GM23338 (cell line): ENCODE data around the gene SERPINH1. TPM values are rescaled to one million over a fixed set of nuclear protein-coding genes. Genes with fewer than 3 reads are reported as not detected.

ENCODE experiments used
- ATAC-seq: fragments of 200-7000 bp; cut with Tn5 transposase; 3 replicates; pipeline ENCODE4 v1.9.1; 2020
- DNase-seq: peaks from one replicate; pipeline ENCODE4 v3.0.0-alpha.2; 2015; ENCODE audit warnings: low spot score
- H2AFZ ChIP-seq: fragments of 200-600 bp; sonication (generic); 2 replicates; pipeline ENCODE4 v1.8.0; 2016; ENCODE audit warnings: antibody characterized with exemption, mild to moderate bottlenecking, moderate library complexity
- H3F3A ChIP-seq: fragments of 200-600 bp; sonication (generic); replicated peaks from 2 replicates; pipeline ENCODE4 v1.8.0; 2017; ENCODE audit warnings: antibody characterized with exemption, mixed run types, low read depth
- H3K27ac ChIP-seq: fragments of 200-600 bp; sonication (generic); 2 replicates; pipeline ENCODE4 v1.6.1; 2016; ENCODE audit warnings: low read depth
- H3K27me3 ChIP-seq: fragments of 200-600 bp; sonication (generic); 2 replicates; pipeline ENCODE4 v1.8.0; 2016; ENCODE audit warnings: mild to moderate bottlenecking, mixed run types, moderate library complexity; ENCODE audit not compliant: insufficient read depth
- H3K36me3 ChIP-seq: fragments of 200-600 bp; sonication (generic); 2 replicates; pipeline ENCODE4 v1.8.0; 2016; ENCODE audit warnings: mild to moderate bottlenecking; ENCODE audit not compliant: insufficient read depth
- H3K4me1 ChIP-seq: fragments of 200-600 bp; sonication (generic); 2 replicates; pipeline ENCODE4 v1.8.0; 2016; ENCODE audit warnings: mild to moderate bottlenecking, moderate library complexity; ENCODE audit not compliant: insufficient read depth
- H3K4me2 ChIP-seq: fragments of 200-600 bp; sonication (generic); 2 replicates; pipeline ENCODE4 v1.7.1; 2017; ENCODE audit warnings: mixed run types
- H3K4me3 ChIP-seq: fragments of 200-600 bp; sonication (generic); 2 replicates; pipeline ENCODE4 v1.6.1; 2016; ENCODE audit warnings: mixed run types
- H3K79me2 ChIP-seq: fragments of 200-600 bp; sonication (generic); replicated peaks from 2 replicates; pipeline ENCODE4 v1.8.0; 2017; ENCODE audit warnings: mild to moderate bottlenecking; ENCODE audit not compliant: insufficient read depth
- H3K9me2 ChIP-seq: fragments of 200-600 bp; sonication (generic); 2 replicates; pipeline ENCODE4 v1.8.0; 2017; ENCODE audit not compliant: insufficient read depth
- H4K20me1 ChIP-seq: fragments of 200-600 bp; sonication (generic); replicated peaks from 2 replicates; pipeline ENCODE4 v1.8.0; 2017; ENCODE audit warnings: mild to moderate bottlenecking; ENCODE audit not compliant: insufficient read depth
- H3K27ac Mint-ChIP-seq: 2 replicates; pipeline ENCODE4 v1.8.0; 2020; ENCODE audit warnings: inconsistent platforms, mild to moderate bottlenecking, moderate library complexity, mixed read lengths
- H3K27me3 Mint-ChIP-seq: 3 replicates; pipeline ENCODE4 v1.8.0; 2022; ENCODE audit warnings: low read depth, mild to moderate bottlenecking, moderate library complexity, mixed read lengths, inconsistent platforms; ENCODE audit not compliant: insufficient read depth, poor library complexity
- H3K36me3 Mint-ChIP-seq: 3 replicates; pipeline ENCODE4 v1.8.0; 2021; ENCODE audit warnings: low read depth, mild to moderate bottlenecking, inconsistent platforms, moderate library complexity, mixed read lengths
- H3K4me1 Mint-ChIP-seq: 3 replicates; pipeline ENCODE4 v1.8.0; 2020; ENCODE audit warnings: mild to moderate bottlenecking, inconsistent platforms, mixed read lengths
- H3K4me3 Mint-ChIP-seq: 3 replicates; pipeline ENCODE4 v1.8.0; 2021; ENCODE audit warnings: moderate library complexity, mild to moderate bottlenecking, inconsistent platforms, mixed read lengths
- H3K9me3 Mint-ChIP-seq: 3 replicates; pipeline ENCODE4 v1.8.0; 2020; ENCODE audit warnings: moderate library complexity, mild to moderate bottlenecking, inconsistent platforms, mixed read lengths
- CREB1 ChIP-seq: fragments of 250-450 bp; sonication (Bioruptor Pico); IDR thresholded peaks from 2 replicates; pipeline ENCODE4 v1.5.0; 2020; ENCODE audit warnings: low read depth, mild to moderate bottlenecking, moderate library complexity
- CTCF ChIP-seq, 2 experiments: fragments of 200-600 bp in 1 of 2; sonication (generic) in 1 of 2; conservative IDR thresholded peaks; 2 replicates each; pipeline versions ENCODE4 v1.5.1 to v1.6.1; 2016 to 2017; ENCODE audit warnings: antibody characterized with exemption in 2 of 2, low read depth in 2 of 2, mild to moderate bottlenecking in 2 of 2, moderate library complexity in 1 of 2
- ETS1 ChIP-seq: IDR thresholded peaks from 2 replicates; pipeline ENCODE4 v1.6.1; 2016; ENCODE audit warnings: antibody characterized with exemption
- EZH2 ChIP-seq: fragments of 200-600 bp; sonication (generic); IDR thresholded peaks from one replicate; pipeline ENCODE4 v1.8.0; 2017; ENCODE audit warnings: antibody characterized with exemption, mild to moderate bottlenecking, low read depth; ENCODE audit not compliant: unreplicated experiment
- EZH2phosphoT487 ChIP-seq: fragments of 200-600 bp; sonication (generic); IDR thresholded peaks from one replicate; pipeline ENCODE4 v1.8.1; 2018; ENCODE audit warnings: antibody characterized with exemption; ENCODE audit not compliant: unreplicated experiment
- JUNB ChIP-seq: IDR thresholded peaks from one replicate; pipeline ENCODE4 v1.6.1; 2016; ENCODE audit warnings: antibody characterized with exemption; ENCODE audit not compliant: unreplicated experiment
- NANOG ChIP-seq: IDR thresholded peaks from 2 replicates; pipeline ENCODE4 v1.6.1; 2016; ENCODE audit warnings: antibody characterized with exemption, borderline replicate concordance
- POLR2AphosphoS5 ChIP-seq: IDR thresholded peaks from 2 replicates; pipeline ENCODE4 v1.6.1; 2016; ENCODE audit warnings: antibody characterized with exemption, low read depth
- REST ChIP-seq: IDR thresholded peaks from one replicate; pipeline ENCODE4 v1.6.1; 2018; ENCODE audit warnings: antibody characterized with exemption; ENCODE audit not compliant: unreplicated experiment
- STAT1 ChIP-seq: IDR thresholded peaks from one replicate; pipeline ENCODE4 v1.6.1; 2016; ENCODE audit warnings: antibody characterized with exemption; ENCODE audit not compliant: unreplicated experiment
- ZNF114 ChIP-seq: fragments of 250-450 bp; sonication (Bioruptor Pico); IDR thresholded peaks from 2 replicates; pipeline ENCODE4 v1.5.0; 2020; ENCODE audit warnings: mild to moderate bottlenecking, moderate library complexity
- ZNF331 ChIP-seq: fragments of 250-450 bp; sonication (Bioruptor Pico); IDR thresholded peaks from 2 replicates; pipeline ENCODE4 v1.5.0; 2020; ENCODE audit warnings: low read depth, mild to moderate bottlenecking, moderate library complexity
- ZNF462 ChIP-seq: fragments of 250-450 bp; sonication (Bioruptor Pico); IDR thresholded peaks from 2 replicates; pipeline ENCODE4 v1.5.0; 2020; ENCODE audit warnings: mild to moderate bottlenecking, moderate library complexity
- long read RNA-seq: library from polyadenylated mRNA; unstranded; transcript quantifications from one replicate; pipeline ENCODE4 v2.0.0, GENCODE V29; 2020; ENCODE audit not compliant: unreplicated experiment
- polyA plus RNA-seq: library from polyadenylated mRNA; unstranded; fragments of >200 nt; fragmentation: Nextera tagmentation; extraction: Ambion mirVana; gene quantifications from 2 replicates; pipeline ENCODE4 v1.2.1, GENCODE V29; 2016
- total RNA-seq: library from RNA; depleted of rRNA; stranded (reverse); fragments of >200 nt; shearing (Covaris generic); gene quantifications from 2 replicates; pipeline ENCODE4 v1.2.3, GENCODE V29; 2014; rRNA removed

SERPINH1 gene
- total RNA-seq (1,217 and 1,375 TPM in 2 replicates), polyA plus RNA-seq (238 and 269 TPM in 2 replicates)
- long read RNA-seq, transcript SERPINH1-201 (5 exons, 2,225 nt), result major isoform, 60 of 73 reads
- long read RNA-seq, partial matches to known transcripts, result 6 of 73 reads
- long read RNA-seq, other reads (novel, unspliced or antisense), result 5 of 73 reads

GRCh38 chr11:75562048-75562835 is at the start of gene SERPINH1:
TSS of gene SERPINH1 (plus strand) at chr11:75562253. CDS start at chr11:75566350, 4,097 bp downstream.
- Histone ChIP-seq H3K27ac (peak within 1 kb of the TSS; percentile 97), H3K79me2 (peaks cover 59% of the 10 kb centered on the region), H3K4me2 (peak within 1 kb of the TSS; percentile 86), H4K20me1 (peaks cover 22% of the 10 kb centered on the region), H3F3A (peaks cover 18% of the 10 kb centered on the region), H2AFZ (peak within 1 kb of the TSS; percentile 63; the same call in 1 of the 2 replicates), H3K27me3 (no peaks in the 10 kb centered on the region), H3K4me1 (peaks cover 66% of the 10 kb centered on the region), H3K9me2 (no peaks in the 10 kb centered on the region), H3K4me3 (peak within 1 kb of the TSS; percentile 98), H3K36me3 (peaks cover 9% of the 10 kb centered on the region; the same call in 1 of the 2 replicates)
- Mint-ChIP-seq H3K9me3 (no peaks in the 10 kb centered on the region), H3K4me1 (peaks cover 69% of the 10 kb centered on the region), H3K27ac (peak within 1 kb of the TSS; percentile 99), H3K36me3 (peaks cover 44% of the 10 kb centered on the region), H3K4me3 (peak within 1 kb of the TSS; percentile 97), H3K27me3 (peaks cover 40% of the 10 kb centered on the region)
- peak; percentile 64 for ATAC-seq
- peak; percentile 94 for DNase-seq
- TF ChIP-seq NANOG (no peak), CTCF (conservative IDR thresholded peaks at IDR 0.05; ENCODE audit: low read depth in 2 of 2) (no peak), EZH2 (no peak), REST (no peak), ETS1 (no peak; the same call in 1 of the 2 replicates), ZNF114 (CRISPR knock-in tag) (no peak), JUNB (no peak), CREB1 (CRISPR knock-in tag) (peak; percentile 74), EZH2phosphoT487 (no peak), ZNF331 (CRISPR knock-in tag) (no peak), POLR2AphosphoS5 (peak; percentile 69), STAT1 (no peak), ZNF462 (no peak)
